Activated CD4-positive, alpha-beta T cell treated with anti-CD3 and anti-CD28 coated beads, Interleukin-2, Interleukin-6, amounts not matched to agents 100 ng/mL and 50 ng/mL, durations not matched to agents 16 hours and 8 hours (primary cell): ENCODE measurements around the gene TBC1D22A.

Source experiments
- DNase-seq: peaks from one replicate; pipeline ENCODE4 v3.0.0-alpha.2; 2020

Gene TBC1D22A

DNA sequence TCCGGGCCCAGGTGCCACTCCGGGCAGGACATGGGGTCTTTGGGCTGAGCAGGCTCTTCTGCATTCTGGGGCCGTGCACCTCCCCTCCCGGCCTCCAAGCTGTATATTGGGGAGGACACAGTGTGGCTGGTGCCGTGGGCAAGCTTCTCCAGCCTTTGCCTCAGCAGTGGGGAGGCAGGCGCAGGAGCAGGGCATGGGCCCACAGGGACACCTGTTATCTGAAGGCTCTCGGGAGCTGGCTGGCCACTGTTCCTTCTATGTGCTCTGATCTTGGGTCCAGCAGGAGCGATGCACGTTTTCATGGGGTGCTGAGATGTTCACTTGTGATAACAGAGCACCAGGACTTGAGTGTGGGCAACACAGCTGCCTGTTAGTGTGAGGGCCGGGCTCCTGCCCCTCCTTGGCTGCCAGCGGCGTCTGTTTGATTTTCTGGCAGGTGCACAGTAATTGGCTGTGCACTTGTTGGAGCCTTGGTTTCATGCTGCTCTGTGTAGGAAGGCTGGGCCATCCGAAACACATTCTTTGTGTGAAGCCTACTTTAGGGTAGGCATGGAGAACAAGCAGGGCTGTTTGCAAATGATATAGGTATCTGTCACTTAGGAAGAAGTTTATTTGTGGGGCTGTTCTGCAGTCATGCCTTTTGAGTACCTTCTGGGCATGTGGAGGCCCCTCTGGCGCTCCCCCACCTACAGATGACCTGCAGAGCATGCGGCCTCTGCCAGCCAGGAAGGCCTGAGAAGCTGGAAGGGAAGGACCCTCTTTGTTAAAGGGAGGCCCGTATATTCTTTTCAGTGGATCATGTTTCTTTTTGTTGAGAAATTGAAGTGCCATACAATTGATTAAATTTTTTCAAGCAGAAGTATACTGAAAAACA, 201.5 kb downstream of the TBC1D22A start:
- no peak for DNase-seq

DNA sequence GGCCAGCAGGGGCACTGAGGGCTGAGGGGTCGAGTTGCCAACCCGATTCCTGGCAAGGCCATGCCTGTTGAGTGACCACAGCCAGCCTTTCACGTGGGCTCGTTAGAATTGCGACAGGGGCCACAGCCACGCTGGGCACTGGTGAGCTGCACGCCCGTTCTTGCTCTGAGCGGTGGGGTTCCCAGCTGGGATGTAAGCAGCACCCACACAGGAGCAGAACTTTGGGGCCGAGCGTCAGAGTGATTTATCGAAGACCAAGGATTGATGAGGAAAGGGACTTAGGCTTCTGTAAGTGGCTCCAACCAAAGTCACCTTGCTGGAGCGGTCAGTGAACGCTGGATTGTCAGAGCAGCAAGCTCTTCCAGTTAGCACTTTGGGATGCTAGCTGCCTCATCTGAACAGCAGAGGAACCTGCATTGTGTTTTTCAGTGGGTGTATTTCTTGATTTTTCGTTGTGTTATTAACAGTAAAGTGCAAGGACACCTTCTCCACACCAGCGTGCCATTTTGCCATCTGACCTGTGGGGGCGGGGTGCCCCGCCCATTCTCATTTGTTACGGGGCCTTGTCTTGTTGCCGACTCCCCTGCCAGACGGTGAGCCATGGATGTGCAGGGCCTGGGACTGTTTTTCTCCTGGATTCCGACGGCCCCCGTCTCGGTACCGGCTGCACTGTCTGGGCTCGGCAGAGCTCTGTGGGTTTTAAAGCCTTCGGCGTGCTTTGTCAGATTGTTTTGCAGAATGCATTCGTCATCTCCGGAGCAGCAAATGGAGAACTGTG, 202.5 kb downstream of the TBC1D22A start:
- DNase-seq: no peak

DNA sequence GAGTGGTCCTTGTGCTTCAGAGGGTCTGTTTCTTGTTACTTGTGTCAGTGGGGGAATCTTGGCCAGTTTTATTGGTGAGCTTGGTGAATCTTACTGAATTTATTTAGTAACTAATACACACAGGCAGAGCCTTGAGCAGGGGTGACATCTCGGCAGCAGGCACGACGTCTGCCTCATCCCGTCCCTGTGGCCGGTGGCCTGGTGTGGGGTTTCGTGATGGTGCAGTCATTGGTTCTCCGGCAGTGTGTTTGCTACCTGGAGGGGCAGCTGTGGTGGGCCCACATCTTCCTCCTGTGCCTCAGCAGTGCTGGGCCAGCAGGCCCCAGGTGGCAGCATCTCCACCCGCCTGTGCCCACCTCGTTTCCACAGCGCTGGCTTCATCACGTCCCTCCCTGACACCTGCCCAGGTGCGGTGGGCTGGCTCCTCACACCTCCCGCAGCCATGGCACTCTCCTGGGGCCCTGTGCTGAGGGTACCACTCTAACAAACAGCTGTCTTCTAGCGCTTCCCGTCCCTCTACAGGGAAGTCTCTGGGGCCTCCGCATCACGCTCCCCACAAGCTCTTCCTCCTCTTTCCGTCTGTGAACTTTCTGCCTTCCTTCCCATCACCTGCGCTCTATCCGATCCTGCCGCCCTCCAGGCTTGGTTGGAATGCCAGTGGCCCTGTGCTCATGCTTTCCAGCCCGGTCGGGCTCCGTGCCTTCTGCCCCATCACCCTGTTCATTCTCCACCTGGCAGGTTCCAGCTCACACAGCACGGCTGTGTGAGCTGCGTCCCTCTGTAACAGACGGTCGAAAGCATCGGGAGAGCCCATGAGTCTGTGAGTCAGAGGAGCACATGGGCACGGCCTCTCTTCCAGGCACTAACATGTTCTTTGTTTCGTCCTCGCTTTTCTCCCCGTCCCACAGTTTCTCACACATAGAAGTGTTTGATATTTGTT, 203.4 kb downstream of the TBC1D22A start:
- no peak for DNase-seq

DNA sequence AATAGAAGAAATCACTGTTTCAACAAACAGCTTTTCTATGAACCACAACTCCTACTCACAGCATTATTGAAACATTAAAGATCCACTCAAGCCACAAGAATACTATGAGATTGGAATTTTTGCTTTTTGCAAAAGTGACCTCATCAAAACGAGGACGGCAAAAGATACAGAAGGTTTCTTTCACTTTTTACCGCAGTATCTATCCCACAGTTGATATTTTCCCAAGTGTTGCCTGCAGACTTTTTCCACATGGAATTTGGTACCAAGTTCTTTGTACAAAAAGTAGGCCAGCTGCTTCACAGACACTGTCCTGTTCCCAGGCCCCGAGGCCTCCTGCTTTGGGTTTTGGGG, 204.0 kb downstream of the TBC1D22A start:
- no peak for DNase-seq

DNA sequence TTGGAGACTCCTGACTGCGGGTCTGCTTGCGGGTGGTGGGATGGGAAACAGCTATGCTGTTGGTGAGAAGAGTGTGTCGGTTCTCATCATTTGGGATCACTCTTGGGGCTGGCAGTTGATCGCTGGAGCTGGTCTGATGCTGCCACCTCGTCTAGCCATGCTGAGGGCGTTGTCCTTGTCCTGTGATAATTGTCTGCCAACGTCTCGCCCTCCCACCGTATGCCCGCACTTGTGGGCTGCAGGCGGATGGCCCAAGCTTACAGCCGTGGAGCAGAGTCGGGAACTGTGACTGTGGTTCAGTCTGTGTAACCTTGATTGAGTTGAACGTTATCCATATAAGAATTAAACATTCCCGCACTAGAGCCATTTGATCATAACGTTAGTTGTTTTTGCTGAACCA, 204.4 kb downstream of the TBC1D22A start:
- no peak for DNase-seq

DNA sequence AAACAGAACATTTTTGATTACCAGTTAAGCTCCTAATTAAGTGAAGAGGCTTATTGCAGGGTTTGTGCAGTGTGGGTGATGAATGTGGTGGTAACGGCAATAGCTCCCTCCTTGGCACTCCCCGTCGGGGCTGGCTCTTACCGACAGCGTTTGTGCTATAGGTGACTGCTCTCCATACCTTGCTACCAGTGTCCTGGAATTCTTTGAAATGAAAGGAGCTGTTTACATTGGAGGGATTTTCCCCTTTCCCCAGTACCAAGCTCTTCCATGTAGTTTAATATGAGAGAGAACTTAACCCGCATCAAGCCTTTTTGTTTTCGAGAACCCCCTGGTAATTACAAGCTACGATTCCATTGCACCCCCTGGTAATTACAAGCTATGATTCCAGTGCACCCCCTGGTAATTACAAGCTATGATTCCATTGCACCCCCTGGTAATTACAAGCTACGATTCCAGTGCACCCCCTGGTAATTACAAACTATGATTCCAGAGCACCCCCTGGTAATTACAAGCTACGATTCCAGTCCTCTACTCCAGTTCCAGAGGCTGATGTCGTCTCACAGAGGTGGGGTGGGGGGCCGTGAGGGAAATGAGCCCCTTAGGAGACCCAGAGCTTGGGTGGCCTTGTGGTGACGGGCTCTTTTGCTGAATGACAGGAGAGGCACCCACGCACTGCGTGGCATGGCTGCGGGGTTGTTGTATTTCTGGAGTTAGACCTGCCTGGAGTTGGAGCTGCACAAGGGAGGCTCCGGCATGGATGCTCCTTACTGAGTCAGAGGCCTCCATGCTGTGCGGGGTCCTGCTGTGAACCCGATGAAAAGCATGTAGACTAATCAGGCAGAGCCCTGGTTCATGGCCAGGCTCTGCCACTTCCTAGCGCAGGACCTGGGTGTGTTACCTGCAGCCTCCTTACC, 205.3 kb downstream of the TBC1D22A start:
- DNase-seq: no peak

DNA sequence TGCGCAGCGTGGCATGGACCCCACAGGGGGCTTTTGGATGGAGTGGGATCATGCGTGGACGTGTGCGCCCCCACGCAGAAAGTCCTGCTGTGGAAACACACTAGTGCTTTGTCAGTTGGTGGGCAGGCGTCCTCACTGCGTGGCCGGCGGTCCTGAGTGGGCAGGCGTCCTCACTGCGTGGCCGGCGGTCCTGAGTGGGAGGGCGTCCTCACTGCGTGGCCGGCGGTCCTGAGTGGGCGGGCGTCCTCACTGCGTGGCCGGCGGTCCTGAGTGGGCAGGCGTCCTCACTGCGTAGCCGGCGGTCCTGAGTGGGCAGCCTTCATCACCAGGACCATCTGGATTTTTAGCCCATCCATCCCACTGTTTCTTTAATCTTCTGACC, 205.9 kb downstream of the TBC1D22A start:
- DNase-seq: no peak

DNA sequence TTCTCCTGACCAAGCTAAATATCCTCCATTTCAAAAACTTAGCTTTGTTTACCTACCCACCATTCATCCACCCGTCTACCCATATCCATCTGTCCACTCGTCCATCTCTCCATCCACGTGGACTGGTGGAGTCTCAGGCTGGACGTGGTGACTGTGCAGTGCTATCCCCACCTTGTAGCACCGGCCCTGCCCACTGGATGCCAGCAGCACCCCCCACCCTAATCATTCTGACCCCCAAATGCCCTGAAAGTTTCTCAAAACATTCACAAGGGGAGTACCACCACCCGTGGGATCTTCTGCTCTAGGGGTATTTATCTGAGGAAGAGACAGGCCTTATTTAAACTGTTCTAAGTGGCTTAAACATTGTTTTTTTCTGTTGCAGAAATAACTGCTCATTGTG, 206.4 kb downstream of the TBC1D22A start:
- DNase-seq: no peak

DNA sequence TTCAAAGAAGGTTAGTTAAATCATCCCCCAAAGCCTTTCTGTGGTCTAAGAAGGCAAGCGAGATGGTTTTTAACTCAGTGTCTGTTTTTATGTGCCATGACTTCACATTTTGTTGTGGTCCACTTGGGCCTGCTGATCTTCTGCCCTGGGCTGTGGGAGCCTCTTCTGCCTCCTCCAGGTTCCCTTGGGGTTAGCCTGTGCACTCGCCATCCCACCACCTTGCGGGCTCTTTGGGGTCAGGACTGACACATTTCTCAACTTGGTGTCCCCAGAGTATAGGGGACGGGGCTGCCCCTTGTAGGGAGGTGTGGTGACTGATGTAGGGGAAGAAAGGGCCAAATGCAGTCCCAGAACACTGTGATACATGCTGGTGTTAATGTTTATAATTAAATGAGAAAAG, 207.0 kb downstream of the TBC1D22A start:
- peak; percentile 65 for DNase-seq

DNA sequence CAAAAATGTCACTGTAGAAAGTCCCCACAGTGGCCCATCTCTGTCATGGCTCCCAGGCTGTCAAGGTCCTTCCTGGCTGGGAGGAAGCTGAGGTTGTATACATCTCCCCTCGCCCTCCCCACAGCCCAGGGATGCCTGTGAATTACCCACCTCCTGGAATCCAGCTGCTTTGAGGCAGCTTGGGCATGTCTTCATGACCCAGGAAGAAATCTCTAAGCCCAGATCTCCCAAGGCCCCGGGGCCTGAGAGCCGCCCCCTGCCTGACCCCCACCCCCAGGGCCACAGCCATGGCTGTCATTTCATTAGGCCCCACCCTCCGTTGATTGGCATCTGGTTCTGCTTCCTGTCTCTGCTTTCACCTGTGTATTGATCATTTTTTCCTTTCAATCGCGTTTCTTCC, 207.5 kb downstream of the TBC1D22A start:
- no peak for DNase-seq

DNA sequence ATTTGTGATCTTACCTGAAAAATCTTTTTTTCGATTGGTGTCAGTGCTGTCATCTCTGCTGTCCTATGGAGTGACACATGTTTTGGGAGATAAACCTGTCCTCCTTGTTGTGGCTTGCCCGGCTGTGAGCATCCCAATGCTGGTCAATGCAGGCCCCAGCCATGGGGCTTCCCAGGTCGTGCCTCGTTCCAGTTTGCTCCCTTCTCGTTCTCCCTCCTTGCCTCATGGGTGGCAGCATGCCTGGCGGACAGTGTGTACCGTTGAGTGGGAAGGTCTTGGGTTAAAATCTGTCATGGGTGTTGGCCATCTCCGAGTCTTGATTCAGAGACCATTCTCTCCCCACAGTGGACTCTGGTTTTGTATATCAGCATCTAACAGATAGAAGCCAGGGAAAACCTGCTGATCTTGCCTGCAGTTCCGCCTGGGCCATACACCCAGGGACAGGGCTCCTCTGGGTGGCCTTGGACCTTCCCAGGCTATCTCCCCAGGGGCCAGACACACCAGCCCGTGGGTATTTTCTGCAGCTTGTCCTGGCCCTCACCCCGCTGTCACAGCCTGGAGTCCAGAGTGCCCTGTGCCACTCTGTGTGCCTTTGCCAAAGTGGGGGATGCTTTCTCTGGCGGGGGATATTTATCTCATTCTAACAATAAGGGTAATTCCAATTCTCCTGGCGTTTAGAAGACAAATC, 208.1 kb downstream of the TBC1D22A start:
- no peak for DNase-seq

DNA sequence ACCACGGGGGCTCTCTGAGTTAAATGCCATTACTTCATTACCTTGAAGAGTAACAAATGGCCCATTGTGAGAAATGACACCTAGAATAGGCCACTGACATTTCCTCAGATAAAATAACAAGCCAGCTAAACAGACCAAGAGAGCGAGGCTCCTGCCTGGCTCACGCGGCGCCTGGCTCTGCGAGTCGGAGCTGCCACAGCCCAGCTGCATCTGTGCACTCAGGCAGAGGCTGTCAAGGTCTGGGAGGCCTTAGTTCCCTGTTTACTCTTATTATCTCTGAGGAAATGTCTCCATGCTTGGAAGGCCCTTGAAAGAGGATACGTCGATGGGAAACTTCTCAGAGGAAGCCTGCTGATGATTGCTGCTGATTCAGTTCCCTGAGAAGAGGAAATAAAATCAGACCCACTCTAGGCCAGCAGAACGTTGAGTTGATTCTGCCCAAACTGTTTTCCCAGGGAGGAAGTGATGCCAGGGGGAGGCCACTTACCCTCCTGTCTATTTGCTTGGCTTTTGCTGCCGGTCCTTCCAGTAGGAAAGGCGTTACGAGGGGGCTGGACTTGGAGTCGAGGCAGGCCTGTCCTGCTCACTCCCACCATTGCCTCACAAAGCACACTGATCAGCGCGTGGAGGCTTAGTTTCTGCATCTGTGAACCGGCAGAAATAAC, 208.8 kb downstream of the TBC1D22A start:
- DNase-seq: no peak

DNA sequence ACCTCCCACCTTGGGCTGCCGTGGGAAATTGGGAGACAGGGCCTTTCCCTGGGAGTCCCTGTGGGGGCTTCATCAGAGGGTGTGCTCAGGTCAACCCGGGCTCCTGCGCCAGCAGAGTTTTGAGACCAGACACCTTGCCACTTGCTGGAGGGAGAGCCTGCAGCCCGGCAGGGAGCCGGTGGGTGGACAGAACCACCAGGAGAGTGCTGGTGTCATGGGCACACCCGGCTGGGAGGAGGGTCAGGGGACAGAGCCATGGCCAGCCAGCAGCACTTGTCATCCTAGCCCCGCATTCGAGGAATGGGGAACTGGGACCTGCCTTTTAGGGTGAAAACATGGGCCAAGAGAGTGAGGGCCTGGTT, 209.3 kb downstream of the TBC1D22A start:
- DNase-seq: no peak

DNA sequence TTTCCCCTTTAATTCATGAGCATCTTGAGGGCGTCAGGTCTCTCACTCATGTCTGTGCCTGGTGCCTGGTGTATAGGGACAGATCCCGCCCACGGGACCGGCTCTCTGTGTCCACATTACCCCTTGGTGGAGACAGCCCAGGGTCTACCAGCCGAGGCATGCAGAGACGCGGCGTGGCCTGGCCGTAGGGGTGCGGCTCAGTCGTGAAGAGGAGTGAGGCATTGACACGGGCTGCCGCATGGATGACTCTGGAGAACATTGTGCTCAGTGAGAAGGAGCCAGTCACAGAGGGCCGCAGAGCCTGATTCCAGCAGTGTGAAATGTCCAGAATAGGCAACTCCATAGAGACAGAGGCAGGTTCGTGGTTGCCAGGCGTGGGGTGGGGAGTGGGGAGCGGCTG, 209.8 kb downstream of the TBC1D22A start:
- no peak for DNase-seq

DNA sequence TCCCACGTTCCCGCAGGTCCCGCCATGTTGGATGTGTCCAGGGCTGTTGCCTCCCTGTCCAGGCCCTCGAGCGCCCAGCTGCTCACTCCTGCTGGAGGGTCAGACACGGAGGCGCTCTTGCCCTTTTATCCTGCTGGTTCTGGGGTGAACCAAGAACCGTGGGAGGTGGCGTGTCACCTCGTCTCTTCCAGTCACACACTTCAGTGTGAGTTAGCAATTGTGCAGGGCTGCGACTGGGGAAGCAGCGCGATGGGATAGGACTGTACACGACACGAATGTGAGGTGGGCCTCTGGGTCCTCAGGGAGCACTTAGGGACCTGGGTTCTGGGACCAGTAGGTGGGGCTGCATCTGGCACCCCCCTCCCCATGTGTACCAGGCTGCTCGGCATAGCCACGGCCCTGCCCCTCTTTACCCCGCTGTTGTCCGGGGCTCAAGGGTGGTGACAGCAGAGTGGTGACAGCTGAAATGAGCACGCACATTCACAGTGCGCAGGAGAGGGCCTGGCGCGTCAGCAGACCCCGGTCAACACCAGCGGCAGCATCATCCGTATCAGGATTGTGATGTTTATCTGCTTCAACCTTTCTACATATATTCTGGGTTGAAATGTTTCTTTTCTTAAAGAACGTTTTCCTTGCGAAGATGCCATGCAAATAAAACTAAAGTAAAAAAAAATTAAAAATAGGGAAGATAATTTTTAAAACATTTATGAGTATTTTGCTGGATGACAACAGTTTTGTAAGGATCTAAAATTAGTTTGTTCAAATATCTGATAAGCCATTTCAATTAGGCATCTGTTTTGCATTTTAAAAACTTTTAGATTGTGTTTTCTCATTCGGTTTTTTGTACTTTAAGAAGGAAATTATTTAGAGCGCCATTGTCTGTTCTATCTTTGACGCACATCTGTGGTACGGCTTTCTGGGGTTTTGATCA, 210.7 kb downstream of the TBC1D22A start:
- DNase-seq: no peak

DNA sequence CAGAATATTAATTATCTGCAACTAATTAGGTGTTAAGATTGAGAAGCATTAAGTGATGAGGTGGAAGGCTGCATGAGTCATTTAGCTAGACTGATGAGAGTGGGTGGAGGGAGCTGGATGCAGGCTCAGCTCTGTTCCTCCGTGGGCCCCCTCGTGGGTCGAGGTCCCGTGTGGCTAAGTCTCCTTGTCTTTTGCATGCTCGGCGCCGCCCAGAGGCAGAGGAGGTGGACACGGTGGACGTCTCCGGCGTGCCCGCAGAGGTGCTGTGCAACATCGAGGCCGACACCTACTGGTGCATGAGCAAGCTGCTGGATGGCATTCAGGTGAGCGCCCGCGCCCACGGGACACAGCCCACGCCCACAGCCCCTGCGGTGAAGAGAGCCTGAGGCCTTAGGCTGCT, 211.6 kb downstream of the TBC1D22A start:
- DNase-seq: no peak

DNA sequence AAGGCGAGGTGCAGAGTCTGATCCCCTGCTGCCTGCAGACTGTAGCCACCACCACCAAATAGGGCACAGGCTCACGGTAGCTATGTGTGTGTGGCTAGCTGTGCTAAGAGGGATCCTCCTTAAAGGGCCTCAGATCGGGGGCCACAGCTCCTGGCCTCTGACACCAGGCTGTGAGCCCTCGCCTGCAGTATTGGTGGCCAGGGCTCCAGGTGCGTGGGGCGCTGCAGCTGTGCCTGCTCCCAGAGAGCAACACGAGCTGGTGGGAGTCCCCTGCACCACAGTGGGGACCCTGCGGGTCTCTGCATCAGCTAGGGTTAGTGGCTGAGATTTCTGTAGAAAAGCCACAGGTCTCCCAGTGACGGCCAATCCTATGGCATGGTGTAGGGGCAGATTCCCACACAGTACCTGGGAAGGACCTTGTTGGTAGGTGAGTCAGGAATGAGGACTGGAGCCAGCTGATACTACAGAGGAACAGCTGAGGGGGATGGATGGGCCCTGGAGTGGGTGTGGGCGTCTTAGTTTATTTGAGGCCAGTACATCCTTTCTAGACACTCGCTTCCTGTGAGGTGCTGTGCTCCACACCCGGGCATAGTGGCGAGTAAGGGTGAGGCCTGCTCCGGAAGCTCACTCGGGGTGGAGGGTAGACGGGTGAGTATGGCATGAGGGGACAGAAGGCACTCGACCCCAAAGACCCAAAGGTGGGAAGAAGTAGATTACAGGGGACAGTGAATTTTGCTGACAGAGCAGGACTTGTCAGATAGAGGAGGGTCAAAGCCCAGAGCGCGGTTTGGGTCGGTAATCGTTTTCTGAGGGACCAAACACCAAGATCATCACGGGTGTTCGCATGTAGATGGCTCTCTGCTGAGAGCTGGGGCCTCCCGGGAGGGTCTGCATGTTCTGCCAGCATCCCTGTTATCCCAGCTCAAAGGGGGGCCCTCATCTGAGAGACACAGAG, 212.5 kb downstream of the TBC1D22A start:
- no peak for DNase-seq

DNA sequence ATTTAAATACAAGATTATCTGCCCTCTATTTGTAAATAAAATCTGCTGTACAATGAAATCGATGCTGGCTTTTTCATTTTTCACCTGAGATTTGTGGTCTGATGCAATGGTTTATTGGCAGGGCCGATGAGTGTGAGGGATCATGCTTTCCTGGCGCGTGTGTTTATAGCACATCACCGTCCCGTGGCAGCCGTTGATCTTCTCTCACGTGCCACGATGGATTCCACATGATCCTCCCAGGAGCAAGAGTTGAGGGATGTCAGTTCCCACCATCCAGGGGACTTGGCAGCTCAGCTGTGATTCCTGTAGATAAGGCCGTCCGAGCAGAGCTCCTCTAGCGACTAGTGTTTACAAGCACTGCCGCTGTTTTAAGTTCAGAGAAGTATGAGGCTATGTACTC, 213.7 kb downstream of the TBC1D22A start:
- no peak for DNase-seq

DNA sequence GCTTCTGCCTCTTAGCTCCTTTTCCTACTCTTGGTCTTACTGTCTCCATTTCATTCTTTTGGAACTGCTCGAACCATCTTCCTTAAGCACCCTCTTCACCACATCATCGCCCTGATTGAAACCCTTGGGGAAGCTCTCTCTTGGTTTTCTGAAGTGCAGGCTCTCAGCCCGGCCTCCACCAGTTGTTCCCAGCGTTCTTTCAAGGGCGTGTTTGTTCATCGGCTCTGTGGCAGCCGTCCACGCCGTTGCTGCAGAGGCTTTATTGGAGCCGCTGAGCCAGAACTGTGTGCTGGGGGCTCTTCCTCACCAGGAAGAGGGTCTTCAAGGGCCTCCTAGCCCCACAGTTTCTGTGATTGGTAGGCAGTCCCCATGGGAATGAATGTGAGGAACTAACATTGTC, 214.1 kb downstream of the TBC1D22A start:
- no peak for DNase-seq
